Spinal cord (tissue), 10 donors: ENCODE results near the gene RAD51B. TPM values are rescaled to one million over a fixed set of nuclear protein-coding genes. Genes with fewer than 3 reads are reported as not detected.

Source experiments
- DNase-seq, 6 donors: peaks; one replicate each; pipeline versions ENCODE4 v3.0.0 to v3.0.0-alpha.2; 2013 to 2015; ENCODE audit warnings: low spot score in 6 of 6, low read depth in 4 of 6
- H3K27ac ChIP-seq: one replicate; pipeline ENCODE4 v1.5.1; 2013; ENCODE audit warnings: low read depth, low read length, control low read depth
- H3K27me3 ChIP-seq: one replicate; pipeline ENCODE4 v1.6.1; 2013; ENCODE audit warnings: low read length; ENCODE audit not compliant: control insufficient read depth, insufficient read depth
- H3K36me3 ChIP-seq: one replicate; pipeline ENCODE4 v1.6.1; 2013; ENCODE audit warnings: low read length; ENCODE audit not compliant: control insufficient read depth, insufficient read depth
- H3K4me1 ChIP-seq: one replicate; pipeline ENCODE4 v1.6.1; 2013; ENCODE audit warnings: low read length; ENCODE audit not compliant: control insufficient read depth, insufficient read depth
- H3K4me3 ChIP-seq: one replicate; pipeline ENCODE4 v1.5.1; 2013; ENCODE audit warnings: low read depth, low read length, control low read depth
- H3K9me3 ChIP-seq: one replicate; pipeline ENCODE4 v1.6.1; 2013; ENCODE audit warnings: low read length; ENCODE audit not compliant: control insufficient read depth, insufficient read depth
- WGBS: methylation state at CpG from one replicate; pipeline ENCODE4 v1.1.5; 2013; ENCODE audit warnings: missing lambda C conversion rate; ENCODE audit not compliant: insufficient coverage; 5-methylcytosine and 5-hydroxymethylcytosine counted together
- polyA plus RNA-seq, 2 donors: library from polyadenylated mRNA; unstranded; fragments of 120-200 nt; gene quantifications; one replicate each; pipeline ENCODE4 v1.2.1, GENCODE V29; 2013; ENCODE audit not compliant: insufficient read length in 2 of 2
- total RNA-seq, 2 donors: library from RNA; depleted of rRNA in 1 of 2; stranded (reverse); fragments of 120-200 nt in 1 of 2; fragments of >200 nt in 1 of 2; gene quantifications; one replicate each; pipeline versions ENCODE4 v1.2.3 to v1.2.4, GENCODE V29; 2013 to 2014
- donor health status: healthy.

Gene RAD51B
- total and polyA plus RNA-seq, 4 donors: 5.7 to 28.9 (median 14.4) TPM

DNA sequence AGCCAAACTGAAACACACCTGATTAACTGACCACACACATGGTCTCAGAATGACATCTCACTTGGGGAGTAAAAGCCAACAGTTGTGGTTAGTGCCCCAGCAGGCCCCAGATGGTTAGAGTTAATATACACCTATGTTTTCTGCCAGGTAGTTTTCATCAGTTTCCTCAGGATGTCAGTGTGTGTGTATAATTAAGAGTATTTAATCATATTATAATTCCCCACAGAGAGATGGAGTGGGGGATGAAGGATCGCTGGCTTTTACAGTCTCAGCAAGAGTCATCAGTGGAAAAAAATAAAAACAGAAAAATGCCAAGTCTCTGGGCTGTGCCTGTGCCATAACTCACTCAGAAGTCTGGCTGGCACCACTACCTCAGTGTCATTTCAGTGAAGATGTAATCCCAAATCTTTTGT, 560.8 kb downstream of the RAD51B start:
- Histone ChIP-seq H3K27ac (no peak overlapping the region), H3K9me3 (no peaks in the 10 kb centered on the region), H3K4me1 (peaks cover 21% of the 10 kb centered on the region), H3K27me3 (no peaks in the 10 kb centered on the region), H3K4me3 (no peak overlapping the region), H3K36me3 (no peaks in the 10 kb centered on the region)
- WGBS: no CpG with 5 or more reads among the region's 1 CpG
- no peak for DNase-seq

DNA sequence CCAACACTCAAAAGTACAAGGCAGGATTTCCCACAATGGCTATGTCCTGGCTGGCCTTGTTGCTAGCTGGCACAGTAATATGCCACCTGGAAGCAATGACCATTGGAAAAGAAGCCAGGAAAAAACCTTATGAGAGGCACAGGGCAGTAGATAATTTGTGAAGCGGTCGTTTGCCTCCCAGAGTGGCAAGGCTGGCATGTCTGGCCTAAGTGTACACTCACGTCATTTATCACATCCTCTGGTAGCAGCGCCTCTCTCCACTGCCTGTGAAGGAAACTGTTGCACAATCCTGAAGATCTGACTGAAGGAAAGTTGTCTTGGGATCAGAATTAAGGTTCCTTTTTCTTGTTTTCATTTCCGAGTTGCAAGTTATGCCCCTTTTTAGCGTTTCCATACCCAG, 564.8 kb downstream of the RAD51B start:
- H3K4me1 ChIP-seq: peaks cover 17% of the 10 kb centered on the region
- DNase-seq: no peak
- no peak overlapping the region for H3K4me3 ChIP-seq
- H3K36me3 ChIP-seq: no peaks in the 10 kb centered on the region
- no peaks in the 10 kb centered on the region for H3K27me3 ChIP-seq
- peak overlapping the region; percentile 77 for H3K27ac ChIP-seq
- no peaks in the 10 kb centered on the region for H3K9me3 ChIP-seq
- 37% methylated on average over 2 of the region's 6 CpGs for WGBS

DNA sequence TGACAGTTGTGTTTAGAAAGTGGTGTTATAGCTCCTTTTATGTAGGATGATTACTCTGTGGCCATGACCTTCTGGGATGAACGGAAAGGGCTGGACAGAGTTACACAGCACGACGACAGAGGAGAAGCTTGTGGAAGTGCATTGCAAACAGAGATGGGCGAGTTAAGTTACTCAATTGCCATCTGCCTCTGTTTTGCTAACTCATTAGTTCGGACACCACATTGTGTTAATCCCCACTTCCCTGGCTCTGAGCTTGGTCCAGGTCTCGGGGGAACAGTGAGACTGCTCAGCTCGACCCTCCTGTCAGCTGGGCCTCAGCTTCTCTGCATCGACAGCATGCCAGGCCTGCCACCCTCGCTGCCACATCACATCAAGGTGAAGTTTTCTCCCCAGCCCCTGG, 565.3 kb downstream of the RAD51B start:
- WGBS: 68% methylated on average over 9 of the region's 9 CpGs
- no peak for DNase-seq
- H3K27ac ChIP-seq: peak overlapping the region; percentile 77
- peaks cover 17% of the 10 kb centered on the region for H3K4me1 ChIP-seq
- no peaks in the 10 kb centered on the region for H3K36me3 ChIP-seq
- no peaks in the 10 kb centered on the region for H3K27me3 ChIP-seq
- no peak overlapping the region for H3K4me3 ChIP-seq
- no peaks in the 10 kb centered on the region for H3K9me3 ChIP-seq

DNA sequence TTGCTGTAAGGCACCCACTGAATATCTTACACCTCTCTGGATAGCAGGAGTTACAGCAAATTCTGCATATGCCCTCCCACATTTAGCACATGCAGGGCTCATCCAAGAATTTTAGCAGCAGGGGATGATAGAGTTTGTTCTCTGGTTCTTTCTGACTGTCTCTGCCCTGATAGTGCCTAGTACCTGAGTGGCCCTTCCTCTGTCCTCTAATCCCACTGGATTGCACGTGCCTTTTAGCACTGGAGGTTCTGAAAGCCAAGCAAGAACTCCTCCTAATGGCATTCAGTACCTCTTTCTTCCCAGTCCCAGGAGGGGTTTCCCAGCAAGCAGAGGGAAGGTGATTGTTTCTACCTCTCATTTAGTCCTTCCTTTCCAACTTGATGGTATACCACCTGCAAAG, 566.9 kb downstream of the RAD51B start:
- peak overlapping the region; percentile 30 for H3K27ac ChIP-seq
- H3K4me3 ChIP-seq: no peak overlapping the region
- H3K9me3 ChIP-seq: no peaks in the 10 kb centered on the region
- no CpG with 5 or more reads among the region's 1 CpG for whole genome bisulfite sequencing
- H3K36me3 ChIP-seq: no peaks in the 10 kb centered on the region
- H3K27me3 ChIP-seq: no peaks in the 10 kb centered on the region
- no peak for DNase-seq
- peaks cover 17% of the 10 kb centered on the region for H3K4me1 ChIP-seq

- 0% methylated on average over 1 of the region's 6 CpGs for WGBS
- peak overlapping the region; percentile 30 for H3K27ac ChIP-seq
- no peak overlapping the region for H3K4me3 ChIP-seq
- H3K9me3 ChIP-seq: no peaks in the 10 kb centered on the region
- H3K27me3 ChIP-seq: no peaks in the 10 kb centered on the region
- no peaks in the 10 kb centered on the region for H3K36me3 ChIP-seq
- peaks cover 17% of the 10 kb centered on the region for H3K4me1 ChIP-seq
- peak in 2 of 6 donors; percentile 84 to 90 for DNase-seq
Observed at GRCh38 chr14:68386950-68387779, 567.6 kb downstream of the RAD51B start.

DNA sequence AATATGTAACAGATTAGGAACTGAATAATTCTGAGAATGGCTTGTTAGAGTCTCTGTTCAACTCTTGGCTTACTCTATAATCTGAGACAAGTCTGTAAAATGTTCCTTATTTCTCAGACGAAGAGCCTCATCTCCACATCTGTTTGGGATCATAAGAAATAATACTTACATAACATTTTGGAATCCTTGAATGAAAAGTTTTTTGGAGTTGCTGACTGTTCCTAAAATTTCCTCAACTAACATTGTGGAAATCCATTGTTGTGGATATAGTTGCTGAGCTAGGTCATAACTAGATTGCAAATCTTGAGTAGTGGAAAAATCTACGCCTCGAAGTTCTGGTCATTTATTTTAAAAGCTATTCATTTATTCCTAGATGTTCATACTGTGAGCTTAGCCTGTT, 570.4 kb downstream of the RAD51B start:
- no CpG with 5 or more reads among the region's 3 CpGs for WGBS
- no peaks in the 10 kb centered on the region for H3K27me3 ChIP-seq

DNA sequence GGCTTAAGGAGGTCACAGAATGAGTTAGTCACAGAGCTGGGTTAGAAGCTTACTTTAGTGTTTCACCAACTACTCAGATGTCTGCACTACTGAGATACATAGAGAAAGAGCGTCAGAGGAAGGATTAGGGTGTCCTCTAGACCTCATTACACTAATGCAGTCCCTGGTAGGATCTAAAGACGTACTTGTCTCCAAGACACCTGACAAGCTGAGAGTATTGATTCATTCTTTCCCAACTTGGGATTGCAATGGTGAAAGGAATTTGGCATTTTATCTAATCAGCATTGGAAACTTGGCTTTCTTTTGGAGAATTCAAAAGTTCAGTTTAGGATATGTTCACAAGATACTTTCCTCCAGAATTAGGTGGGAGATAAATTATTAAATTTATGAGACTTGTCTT, 571.2 kb downstream of the RAD51B start:
- no peak for DNase-seq
- no peak overlapping the region for H3K4me3 ChIP-seq
- H3K36me3 ChIP-seq: no peaks in the 10 kb centered on the region
- no CpG with 5 or more reads among the region's 2 CpGs for WGBS
- no peaks in the 10 kb centered on the region for H3K9me3 ChIP-seq
- peak overlapping the region; percentile 90 for H3K27ac ChIP-seq
- H3K27me3 ChIP-seq: no peaks in the 10 kb centered on the region
- H3K4me1 ChIP-seq: peaks cover 25% of the 10 kb centered on the region

More for the DNA sequence above, 570.4 kb downstream of the RAD51B start:
- no peak for DNase-seq
- no peaks in the 10 kb centered on the region for H3K36me3 ChIP-seq
- peaks cover 28% of the 10 kb centered on the region for H3K4me1 ChIP-seq
- H3K4me3 ChIP-seq: no peak overlapping the region
- peak overlapping the region; percentile 90 for H3K27ac ChIP-seq
- H3K9me3 ChIP-seq: no peaks in the 10 kb centered on the region

DNA sequence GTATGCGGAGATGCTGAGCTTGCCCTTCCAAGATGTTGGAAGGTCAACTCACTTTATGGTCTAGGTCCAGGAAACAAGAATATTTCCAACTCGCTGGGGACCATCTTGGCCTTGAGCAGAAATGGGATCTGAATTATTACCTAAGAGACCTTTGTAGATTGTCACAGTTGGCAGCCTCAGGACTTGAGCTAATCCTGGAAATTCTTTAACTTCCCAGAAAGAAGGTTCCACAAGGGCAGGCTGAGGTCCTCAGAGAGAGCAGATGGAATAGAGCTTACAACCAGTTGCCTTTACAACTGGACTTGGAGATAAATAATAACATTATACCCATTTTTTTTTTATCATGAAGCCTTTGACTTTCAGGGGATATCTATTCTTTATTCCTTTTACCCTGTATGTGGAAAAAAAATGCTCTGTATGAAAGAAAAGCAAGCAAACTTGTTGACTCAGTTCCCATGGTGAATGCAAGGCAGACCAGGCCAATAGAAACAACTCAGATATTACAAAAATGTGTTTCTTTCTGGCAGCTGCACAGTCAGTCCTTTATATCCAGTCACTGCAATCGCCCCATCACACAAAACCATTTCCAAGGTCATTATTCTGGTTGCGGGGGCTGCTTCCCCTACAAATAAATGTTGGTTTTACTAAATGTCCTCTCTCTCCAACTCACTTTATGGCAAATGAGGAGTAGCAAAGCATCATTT, 571.9 kb downstream of the RAD51B start:
- Histone ChIP-seq H3K36me3 (no peaks in the 10 kb centered on the region), H3K4me1 (peaks cover 25% of the 10 kb centered on the region), H3K9me3 (no peaks in the 10 kb centered on the region), H3K27ac (peak overlapping the region; percentile 90), H3K4me3 (no peak overlapping the region), H3K27me3 (no peaks in the 10 kb centered on the region)
- 70% methylated on average over 1 of the region's 4 CpGs for WGBS
- peak in 1 of 6 donors; percentile 82 for DNase-seq

- peak in 2 of 6 donors; percentile 48 to 91 for DNase-seq
- Histone ChIP-seq H3K36me3 (no peaks in the 10 kb centered on the region), H3K27me3 (no peaks in the 10 kb centered on the region), H3K4me1 (peaks cover 30% of the 10 kb centered on the region), H3K9me3 (no peaks in the 10 kb centered on the region), H3K4me3 (no peak overlapping the region), H3K27ac (peak overlapping the region; percentile 90)
- WGBS: 20% methylated on average over 1 of the region's 7 CpGs
Observed at GRCh38 chr14:68392393-68393141, 573.0 kb downstream of the RAD51B start.
